ENCODE measurements around the gene TIGD1. TPM values are rescaled to one million over a fixed set of nuclear protein-coding genes. Genes with fewer than 3 reads are reported as not detected.

The TIGD1 gene
- total RNA-seq, 4 donors from 2014 or later: 6.7 to 11.6 (median 6.9) TPM

GRCh38 chr2:232586943-232587505 is 36.7 kb upstream of the TIGD1 start:
- Histone ChIP-seq H3K36me3 (peaks cover 0 to under 1% of the 10 kb centered on the region in 2 donors), H3K27me3 (no peaks in the 10 kb centered on the region), H3K9me3 (no peaks in the 10 kb centered on the region), H3K27ac (peak overlapping the region in 2 of 3 donors; percentile 3 to 82), H3K4me3 (replicated peaks in 1 of 3) (no peak overlapping the region), H3K4me1 (peaks cover 5 to 19% of the 10 kb centered on the region in 2 donors)
- WGBS, 2 donors: 84% methylated on average over 5 of the region's 5 CpGs
- intact Hi-C loops (cut with DNase I): no loop called here
- no peak for DNase-seq
- TF ChIP-seq, protein P1, sequence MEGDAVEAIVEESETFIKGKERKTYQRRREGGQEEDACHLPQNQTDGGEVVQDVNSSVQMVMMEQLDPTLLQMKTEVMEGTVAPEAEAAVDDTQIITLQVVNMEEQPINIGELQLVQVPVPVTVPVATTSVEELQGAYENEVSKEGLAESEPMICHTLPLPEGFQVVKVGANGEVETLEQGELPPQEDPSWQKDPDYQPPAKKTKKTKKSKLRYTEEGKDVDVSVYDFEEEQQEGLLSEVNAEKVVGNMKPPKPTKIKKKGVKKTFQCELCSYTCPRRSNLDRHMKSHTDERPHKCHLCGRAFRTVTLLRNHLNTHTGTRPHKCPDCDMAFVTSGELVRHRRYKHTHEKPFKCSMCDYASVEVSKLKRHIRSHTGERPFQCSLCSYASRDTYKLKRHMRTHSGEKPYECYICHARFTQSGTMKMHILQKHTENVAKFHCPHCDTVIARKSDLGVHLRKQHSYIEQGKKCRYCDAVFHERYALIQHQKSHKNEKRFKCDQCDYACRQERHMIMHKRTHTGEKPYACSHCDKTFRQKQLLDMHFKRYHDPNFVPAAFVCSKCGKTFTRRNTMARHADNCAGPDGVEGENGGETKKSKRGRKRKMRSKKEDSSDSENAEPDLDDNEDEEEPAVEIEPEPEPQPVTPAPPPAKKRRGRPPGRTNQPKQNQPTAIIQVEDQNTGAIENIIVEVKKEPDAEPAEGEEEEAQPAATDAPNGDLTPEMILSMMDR (IDR thresholded peaks at IDR 0.05): no peak

- Histone ChIP-seq H3K27me3 (no peaks in the 10 kb centered on the region), H3K4me3 (replicated peaks in 1 of 3) (no peak overlapping the region), H3K27ac (no peak overlapping the region), H3K36me3 (peaks cover 12% of the 10 kb centered on the region in 2 donors), H3K9me3 (no peaks in the 10 kb centered on the region), H3K4me1 (peaks cover 5 to 14% of the 10 kb centered on the region in 2 donors)
- DNase-seq: no peak
- TF ChIP-seq, protein P1 (IDR thresholded peaks at IDR 0.05): no peak
- TF ChIP-seq POLR2A (IDR thresholded peaks at IDR 0.05): no peak
- 89 to 94% methylated on average over 6 of the region's 6 CpGs for WGBS, 2 donors
- intact Hi-C loops (cut with DNase I): no loop called here
These were observed 33.9 kb upstream of the TIGD1 start for GRCh38 chr2:232584238-232584637.

- intact Hi-C loops (cut with DNase I): no loop called here
- Histone ChIP-seq H3K27ac (no peak overlapping the region), H3K36me3 (peaks cover 12% of the 10 kb centered on the region in 2 donors), H3K27me3 (no peaks in the 10 kb centered on the region), H3K4me1 (no peaks in the 10 kb centered on the region), H3K9me3 (no peaks in the 10 kb centered on the region), H3K4me3 (replicated peaks in 1 of 3) (no peak overlapping the region)
- no peak for DNase-seq
- TF ChIP-seq, protein P1 (IDR thresholded peaks at IDR 0.05): no peak
- no peak for TF ChIP-seq POLR2A (IDR thresholded peaks at IDR 0.05)
These were observed 31.4 kb upstream of the TIGD1 start for GRCh38 chr2:232581725-232582124.

DNA sequence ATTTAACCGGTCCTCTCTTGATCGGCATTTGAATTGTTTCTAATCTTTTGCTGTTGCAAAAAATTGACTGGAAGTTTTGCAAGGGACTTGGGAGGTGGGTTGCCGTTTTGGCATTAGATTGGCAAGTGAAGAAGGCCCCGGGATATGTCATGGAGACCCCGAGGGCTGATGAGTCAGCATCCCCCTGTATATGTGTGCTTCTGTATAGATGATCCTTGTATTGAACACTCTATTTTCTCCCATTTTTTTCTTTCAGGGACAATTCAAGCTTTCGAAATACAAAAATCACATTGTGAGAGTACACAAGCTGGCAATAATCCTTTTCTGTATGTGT is 30.3 kb upstream of the TIGD1 start:
- no peaks in the 10 kb centered on the region for H3K27me3 ChIP-seq
- H3K9me3 ChIP-seq: no peaks in the 10 kb centered on the region
- H3K4me3 ChIP-seq (replicated peaks in 1 of 3): no peak overlapping the region
- no peaks in the 10 kb centered on the region for H3K4me1 ChIP-seq
- peaks cover 12% of the 10 kb centered on the region in 2 donors for H3K36me3 ChIP-seq
- intact Hi-C loops (cut with DNase I): no loop called here
- H3K27ac ChIP-seq: no peak overlapping the region
- no peak for TF ChIP-seq POLR2A (IDR thresholded peaks at IDR 0.05)
- TF ChIP-seq, protein P1 (IDR thresholded peaks at IDR 0.05): no peak
- DNase-seq: no peak
- 92 to 96% methylated on average over 6 of the region's 6 CpGs for WGBS, 2 donors

DNA sequence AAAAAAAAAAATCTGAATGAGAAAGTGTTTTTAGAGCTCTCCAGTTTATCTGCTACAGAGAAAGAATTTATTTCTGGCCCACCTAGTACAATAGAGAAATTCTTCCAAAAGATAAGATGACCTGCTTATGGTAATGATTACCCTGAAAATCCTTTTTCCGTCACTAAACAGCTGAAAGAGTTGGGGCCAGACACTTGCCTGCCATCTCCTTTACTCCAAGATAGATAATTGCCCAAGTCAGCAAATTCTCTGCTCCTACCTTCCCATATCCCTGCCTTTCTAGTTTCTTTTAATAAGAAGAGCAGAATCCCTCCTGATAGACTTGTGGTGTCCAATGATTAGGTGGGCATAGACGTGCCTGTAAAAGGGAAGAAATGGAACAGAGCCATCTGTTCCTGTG is 28.3 kb upstream of the TIGD1 start:
- no peak overlapping the region for H3K27ac ChIP-seq
- peaks cover 12% of the 10 kb centered on the region in 2 donors for H3K36me3 ChIP-seq
- peaks cover 7 to 11% of the 10 kb centered on the region in 2 donors for H3K4me1 ChIP-seq
- intact Hi-C loops (cut with DNase I): no loop called here
- no peaks in the 10 kb centered on the region for H3K27me3 ChIP-seq
- WGBS, 2 donors: 96% methylated on average over 2 of the region's 2 CpGs
- no peaks in the 10 kb centered on the region for H3K9me3 ChIP-seq
- no peak for DNase-seq
- TF ChIP-seq, protein P1 (IDR thresholded peaks at IDR 0.05): no peak
- TF ChIP-seq POLR2A (IDR thresholded peaks at IDR 0.05): no peak
- no peak overlapping the region for H3K4me3 ChIP-seq (replicated peaks in 1 of 3)
